Stimulated activated CD4-positive, alpha-beta T cell treated with anti-CD3 and anti-CD28 coated beads, TNF-alpha, amount 100 ng/mL, for 48 hours (primary cell): ENCODE results near the gene KRTAP22-1.

Experiments used
- DNase-seq, 3 donors: peaks; one replicate each; pipeline ENCODE4 v3.0.0-alpha.2; 2020; ENCODE audit warnings: low read depth in 3 of 3

KRTAP22-1 gene

DNA sequence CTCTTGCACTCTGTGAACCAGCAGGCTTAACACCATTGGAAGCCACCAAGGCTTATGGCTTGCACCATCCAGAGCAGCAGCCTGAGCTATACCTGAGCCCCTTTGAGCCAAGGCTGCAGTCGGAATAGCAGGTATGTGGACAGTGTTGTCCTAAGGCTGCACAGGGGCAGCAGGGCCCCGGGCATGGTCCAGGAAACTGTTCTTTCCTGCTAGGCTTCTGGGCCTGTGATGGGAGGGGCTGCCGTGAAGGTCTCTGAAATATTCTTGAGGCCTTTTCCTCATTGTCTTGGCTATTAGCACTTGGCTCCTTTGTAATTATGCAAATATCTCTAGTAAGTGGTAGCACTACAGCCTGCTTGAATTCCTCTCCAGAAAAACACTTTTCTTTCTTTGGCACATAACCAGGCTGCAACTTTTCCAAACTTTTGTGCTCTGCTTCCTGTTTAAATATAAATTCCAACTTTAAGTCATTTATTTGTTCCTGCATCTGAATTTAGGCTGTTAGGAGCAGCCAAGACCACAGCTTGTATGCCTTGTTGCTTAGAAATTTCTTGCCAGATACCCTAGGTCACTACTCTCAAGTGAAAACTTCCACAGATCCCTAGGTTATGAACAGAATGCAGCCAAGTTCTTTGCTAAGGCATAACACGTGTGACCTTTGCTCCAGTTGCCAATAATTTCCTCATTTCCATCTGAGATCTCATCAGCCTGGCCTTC, 24.7 kb downstream of the KRTAP22-1 start:
- no peak for DNase-seq

DNA sequence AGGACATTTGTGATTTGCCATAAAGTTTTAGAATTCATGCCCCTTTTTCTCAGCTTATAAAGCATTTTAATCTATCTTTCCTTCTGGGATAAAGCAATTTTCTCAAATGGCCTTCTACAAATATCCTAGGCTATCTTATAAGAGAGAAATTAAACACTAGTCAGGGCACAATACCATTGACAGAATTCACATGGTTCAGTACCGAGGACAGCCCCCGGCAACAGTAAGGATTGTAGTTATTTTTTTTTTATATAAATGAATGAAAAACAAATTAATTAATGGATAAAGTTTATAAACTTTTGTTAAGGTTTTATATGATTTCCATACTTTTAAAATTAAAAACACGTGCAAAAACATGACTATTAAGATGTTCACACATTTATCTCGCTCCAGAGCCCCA, 27.2 kb downstream of the KRTAP22-1 start:
- no peak for DNase-seq

- no peak for DNase-seq
Observed at GRCh38 chr21:30629200-30629599, 28.3 kb downstream of the KRTAP22-1 start.

DNA sequence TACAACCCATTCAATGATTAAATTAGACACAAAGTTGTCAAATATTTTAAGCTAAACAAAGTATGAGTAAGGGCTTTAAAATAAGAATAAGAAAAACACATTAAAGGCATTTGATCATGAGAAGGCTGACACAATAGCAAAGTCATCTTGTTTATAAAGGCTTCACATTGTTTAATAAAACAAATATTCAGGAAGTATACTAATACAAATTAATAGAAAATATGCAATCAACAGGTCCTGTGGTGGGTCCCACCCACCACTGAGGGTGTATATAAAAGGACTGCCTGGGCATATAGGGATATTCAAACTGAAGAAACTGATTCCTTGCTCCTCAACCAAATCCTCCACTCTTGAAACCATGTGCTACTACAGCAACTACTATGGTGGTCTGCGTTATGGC, 34.0 kb downstream of the KRTAP22-1 start, which contains the start of gene KRTAP20-2:
KRTAP20-2 (plus strand) TSS at position 301 of the 400 bp plus-strand sequence; CDS start at position 359, 58 bp downstream.
- DNase-seq, result no peak

DNA sequence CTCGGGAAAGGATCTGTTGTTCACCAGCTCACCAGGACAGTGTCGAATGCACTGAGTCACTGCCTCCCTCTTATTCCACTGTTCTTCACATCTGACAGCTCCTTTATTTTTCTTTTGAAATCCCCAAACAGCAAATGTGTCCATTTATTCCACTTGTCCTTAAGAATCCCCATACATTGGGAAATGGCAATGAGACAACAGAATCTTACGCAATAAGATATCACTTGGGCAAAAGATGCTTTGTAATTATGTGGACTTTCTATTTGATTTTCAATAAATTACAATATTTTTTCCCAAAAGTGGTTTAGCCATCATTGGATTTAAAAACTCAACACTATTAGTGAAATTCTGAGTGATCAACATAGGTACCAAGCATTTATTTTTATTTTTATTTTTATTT, 37.8 kb downstream of the KRTAP22-1 start:
- no peak for DNase-seq

DNA sequence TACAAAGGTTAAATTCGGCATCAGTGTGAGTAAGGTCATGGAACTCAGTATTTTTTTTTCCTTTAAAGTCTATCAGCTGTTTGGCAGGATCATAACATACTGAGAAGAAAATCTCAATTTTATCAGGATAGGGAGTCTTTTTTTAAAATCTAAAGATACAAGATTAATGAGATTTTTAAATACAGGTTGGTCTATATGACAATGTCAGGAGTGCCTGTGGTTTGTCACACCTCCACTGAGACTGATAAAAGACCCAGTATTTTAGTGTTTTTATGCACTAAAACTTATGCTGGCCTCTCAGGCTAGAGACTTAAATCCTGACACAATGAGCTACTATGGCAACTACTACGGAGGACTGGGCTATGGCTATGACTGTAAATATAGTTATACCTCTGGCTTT, 41.7 kb downstream of the KRTAP22-1 start, which contains the start of gene KRTAP20-3:
KRTAP20-3 (plus strand) TSS at position 301 of the 400 bp plus-strand sequence.
- DNase-seq, result no peak

DNA sequence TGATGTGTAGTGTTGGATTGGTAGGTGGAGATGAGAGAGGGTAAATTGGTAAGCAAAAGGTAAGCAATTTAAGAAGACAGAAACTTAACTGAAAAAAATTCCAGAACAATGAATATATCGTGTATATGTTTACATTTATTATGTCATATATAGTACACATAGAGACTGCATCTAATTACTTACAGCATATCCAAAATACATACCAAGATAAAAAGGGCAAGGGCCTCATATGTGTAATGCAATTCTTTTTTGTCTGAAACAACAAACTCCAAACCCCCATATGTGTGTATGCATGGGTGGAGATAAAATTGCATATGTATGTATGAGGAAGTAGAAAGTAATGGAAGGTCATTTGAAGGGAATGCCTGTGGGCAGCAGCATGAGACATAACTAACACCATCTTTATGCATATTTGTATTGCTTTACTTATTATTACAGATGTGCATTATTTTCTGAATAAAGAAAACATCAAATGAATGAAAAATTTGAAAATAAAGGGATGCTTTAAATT, 46.1 kb downstream of the KRTAP22-1 start:
- DNase-seq, result no peak
